ENCODE results near the gene RPH3AL. TPM values are rescaled to one million over a fixed set of nuclear protein-coding genes. Genes with fewer than 3 reads are reported as not detected.
A peak's percentile ranks its signal among the peaks of the same experiment; 100 is the strongest.

The RPH3AL gene
- total RNA-seq, 1 experiment from 2014 or later = 3.0 TPM

GRCh38 chr17:358491-359151 lies 6.0 kb upstream of the RPH3AL start:
- Histone ChIP-seq H3K14ac (ENCODE audit: insufficient read depth, low read length) (no peak overlapping the region), H3K4ac (ENCODE audit: low read depth, low read length) (no peak overlapping the region), H4K8ac (replicated peaks; ENCODE audit: insufficient read length, low read depth, low read length) (no peak overlapping the region), H4K20me1 (ENCODE audit: control insufficient read depth, insufficient read depth, insufficient read length) (no peaks in the 10 kb centered on the region), H3K27me3 (ENCODE audit: insufficient read depth, low read length) (no peaks in the 10 kb centered on the region), H3K9ac (ENCODE audit: extremely low read depth, insufficient read length, low read length) (no peak overlapping the region), H3K23me2 (ENCODE audit: insufficient read length, low read depth, low read length, poor library complexity, severe bottlenecking) (no peaks in the 10 kb centered on the region), H3K4me2 (ENCODE audit: insufficient read depth, insufficient read length, low read length) (no peak overlapping the region), H2BK120ac (ENCODE audit: low read depth, low read length, poor library complexity, severe bottlenecking) (no peak overlapping the region), H3K27ac (ENCODE audit: insufficient read length, low read depth, low read length) (no peak overlapping the region), H3K18ac (ENCODE audit: insufficient read length, low read depth, low read length) (no peak overlapping the region), H2AFZ (ENCODE audit: low read length) (no peak overlapping the region), H4K5ac (ENCODE audit: insufficient read length, low read depth, low read length) (no peak overlapping the region), H3T11ph (ENCODE audit: low read length) (no peak overlapping the region), H3K79me1 (ENCODE audit: insufficient read depth, low read depth, low read length, poor library complexity, severe bottlenecking) (no peaks in the 10 kb centered on the region), H2BK15ac (ENCODE audit: low read depth, low read length) (no peak overlapping the region), H2BK5ac (ENCODE audit: insufficient read length, low read length) (no peak overlapping the region), H2BK12ac (ENCODE audit: insufficient read length, low read depth, low read length) (no peak overlapping the region), H3K9me3 (ENCODE audit: control insufficient read depth, low read depth, low read length) (no peaks in the 10 kb centered on the region), H3K4me1 (ENCODE audit: insufficient read depth, low read length) (no peaks in the 10 kb centered on the region), H3K23ac (ENCODE audit: insufficient read length, low read depth, low read length) (no peak overlapping the region), H3K79me2 (ENCODE audit: insufficient read depth, low read length) (no peaks in the 10 kb centered on the region), H3K56ac (ENCODE audit: insufficient read length, low read depth, low read length) (no peak overlapping the region), H4K91ac (ENCODE audit: insufficient read length, low read depth, low read length) (no peak overlapping the region), H2AK5ac (ENCODE audit: insufficient read length, low read length) (no peak overlapping the region), H2BK20ac (ENCODE audit: low read depth, low read length, poor library complexity, severe bottlenecking) (no peak overlapping the region)
- peak overlapping the region in 1 of 3 experiments; percentile 66; a peak in 2 of 7 replicates for H3K27ac Mint-ChIP-seq
- H3K36me3 Mint-ChIP-seq (ENCODE audit: insufficient read depth in 1 of 3, low read depth in 3 of 3) = peaks cover 6 to 15% (median 8%) of the 10 kb centered on the region in 3 experiments
- WGBS (ENCODE audit: extremely low coverage, insufficient read length, low lambda C conversion rate) = no CpG with 5 or more reads among the region's 35 CpGs
- TF ChIP-seq CTCF (conservative IDR thresholded peaks at IDR 0.05) = no peak
- no peaks in the 10 kb centered on the region; the same call in 1 of the 2 replicates for H3K27me3 Mint-ChIP-seq (ENCODE audit: low read depth)
- DNase-seq = peak; percentile 45
- 0 out of 4 replicates have a peak, but pooled peaks cover 0 to 5% of the 10 kb centered on the region in 2 experiments for H3K4me1 Mint-ChIP-seq
- no peak overlapping the region for H3K4me3 Mint-ChIP-seq
- H3K9me3 Mint-ChIP-seq = peaks cover 12 to 15% of the 10 kb centered on the region in 2 experiments

Measured in H9 (cell line).